ENCODE data around the gene SEC14L1. TPM values are rescaled to one million over a fixed set of nuclear protein-coding genes. Genes with fewer than 3 reads are reported as not detected.

Gene SEC14L1
- total RNA-seq = 21.2 and 22.4 TPM in 2 replicates

DNA sequence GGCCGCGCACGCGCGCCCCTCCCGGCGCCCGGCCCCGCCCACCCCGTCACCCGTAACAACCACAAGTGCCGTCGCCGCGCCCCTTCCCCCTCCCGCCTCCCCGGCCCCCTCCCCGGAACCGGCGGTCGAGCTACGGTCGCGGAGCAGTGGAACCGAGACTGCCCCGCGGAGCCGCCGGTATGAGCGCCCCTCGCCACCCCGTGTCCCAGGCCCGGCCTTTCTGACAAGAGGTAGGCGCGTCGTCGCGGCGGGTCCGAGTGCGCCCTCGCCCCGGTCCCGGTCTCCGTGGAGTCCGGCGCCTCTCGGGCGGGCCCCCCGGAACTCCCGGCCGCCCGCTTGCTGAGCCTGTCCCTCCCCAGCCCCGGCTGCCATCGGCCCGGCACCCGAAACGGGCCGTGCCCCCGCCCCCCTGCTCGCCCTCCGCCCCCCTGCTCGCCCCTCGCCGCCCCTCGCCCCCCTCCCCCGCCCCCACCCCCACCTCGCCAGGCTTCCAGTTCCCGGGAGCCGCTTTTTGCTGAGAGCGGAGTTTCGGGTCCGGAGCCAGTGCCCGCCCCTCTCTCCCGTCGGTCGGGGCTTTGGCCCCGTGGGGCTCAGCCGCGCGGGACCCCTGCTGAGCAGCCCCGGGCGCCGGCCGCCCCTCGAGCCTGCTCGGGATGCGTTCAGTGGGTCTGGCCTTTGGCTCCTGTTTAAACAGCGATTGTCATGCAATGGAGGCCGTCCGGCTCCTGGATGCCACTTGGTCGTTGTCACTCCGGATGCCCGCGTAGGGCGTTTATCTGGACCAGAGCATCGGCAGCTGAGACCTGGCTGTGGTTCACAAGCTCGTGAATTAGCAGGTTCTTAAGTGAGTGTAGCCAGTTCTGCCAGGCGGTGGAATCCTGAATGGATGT, at the start of gene SEC14L1:
SEC14L1 (plus strand) TSS at position 92 of the 890 bp plus-strand sequence. CDS start 2,628 bp downstream, outside the sequence.

